ENCODE results near the gene AOAH. TPM values are rescaled to one million over a fixed set of nuclear protein-coding genes. Genes with fewer than 3 reads are reported as not detected.

Gene AOAH
- total RNA-seq, 1 donor from 2014 or later: 5.5 TPM

GRCh38 chr7:36475011-36475342, 249.3 kb downstream of the AOAH start:
- Mint-ChIP-seq H3K4me1 (no peaks in the 10 kb centered on the region), H3K4me3 (no peak overlapping the region), H3K9me3 (peaks cover 6% of the 10 kb centered on the region), H3K36me3 (no peaks in the 10 kb centered on the region), H3K27me3 (ENCODE audit: insufficient read depth, low read depth) (peaks cover 4% of the 10 kb centered on the region), H3K27ac (no peak overlapping the region)
- no peak for DNase-seq (ENCODE audit: low spot score)
- no peak for TF ChIP-seq CTCF (IDR thresholded peaks at IDR 0.05)
- H3K9me3 ChIP-seq (ENCODE audit: low read depth): no peaks in the 10 kb centered on the region
- H3K27ac ChIP-seq: no peak overlapping the region
- no peaks in the 10 kb centered on the region for H3F3A ChIP-seq (ENCODE audit: low read depth)
- H3K36me3 ChIP-seq: no peaks in the 10 kb centered on the region
- H3K27me3 ChIP-seq: no peaks in the 10 kb centered on the region
- H4K20me1 ChIP-seq (ENCODE audit: low read depth): no peaks in the 10 kb centered on the region
- H2AFZ ChIP-seq (replicated peaks): no peak overlapping the region
- H3K4me2 ChIP-seq: no peak overlapping the region
- H3K4me3 ChIP-seq: no peak overlapping the region
- H3K9ac ChIP-seq: no peak overlapping the region
- H3K79me2 ChIP-seq (ENCODE audit: low read depth): no peaks in the 10 kb centered on the region
- H3K4me1 ChIP-seq: no peaks in the 10 kb centered on the region

GRCh38 chr7:36474283-36475010, 249.8 kb downstream of the AOAH start:
- H3K36me3 Mint-ChIP-seq: no peaks in the 10 kb centered on the region
- no peak overlapping the region for H3K4me3 Mint-ChIP-seq
- DNase-seq (ENCODE audit: low spot score): no peak
- no peaks in the 10 kb centered on the region for H3K79me2 ChIP-seq (ENCODE audit: low read depth)
- peak overlapping the region; percentile 50 for H2AFZ ChIP-seq (replicated peaks)
- TF ChIP-seq EZH2 (IDR thresholded peaks at IDR 0.05) (no peak), EZH2phosphoT487 (IDR thresholded peaks at IDR 0.05) (no peak), CTCF (IDR thresholded peaks at IDR 0.05) (no peak)
- no peaks in the 10 kb centered on the region for H4K20me1 ChIP-seq (ENCODE audit: low read depth)
- no peaks in the 10 kb centered on the region for H3F3A ChIP-seq (ENCODE audit: low read depth)
- H3K27ac ChIP-seq: no peak overlapping the region
- H3K9me3 Mint-ChIP-seq: peaks cover 2% of the 10 kb centered on the region
- H3K4me1 ChIP-seq: no peaks in the 10 kb centered on the region
- no peaks in the 10 kb centered on the region for H3K9me3 ChIP-seq (ENCODE audit: low read depth)
- H3K4me2 ChIP-seq: no peak overlapping the region
- no peaks in the 10 kb centered on the region for H3K36me3 ChIP-seq
- H3K27me3 Mint-ChIP-seq (ENCODE audit: insufficient read depth, low read depth): peaks cover 4% of the 10 kb centered on the region
- no peak overlapping the region for H3K27ac Mint-ChIP-seq
- H3K4me3 ChIP-seq: no peak overlapping the region
- H3K4me1 Mint-ChIP-seq: no peaks in the 10 kb centered on the region
- H3K9ac ChIP-seq: no peak overlapping the region
- no peaks in the 10 kb centered on the region for H3K27me3 ChIP-seq

- H3K27me3 ChIP-seq: no peaks in the 10 kb centered on the region
- DNase-seq (ENCODE audit: low spot score): peak; percentile 76
- no peaks in the 10 kb centered on the region for H3K9me3 ChIP-seq (ENCODE audit: low read depth)
- H2AFZ ChIP-seq (replicated peaks): peak overlapping the region; percentile 50
- Mint-ChIP-seq H3K36me3 (no peaks in the 10 kb centered on the region), H3K27ac (no peak overlapping the region), H3K4me1 (no peaks in the 10 kb centered on the region), H3K4me3 (no peak overlapping the region), H3K27me3 (ENCODE audit: insufficient read depth, low read depth) (peaks cover 4% of the 10 kb centered on the region), H3K9me3 (peaks cover 2% of the 10 kb centered on the region)
- no peaks in the 10 kb centered on the region for H3K4me1 ChIP-seq
- no peaks in the 10 kb centered on the region for H3F3A ChIP-seq (ENCODE audit: low read depth)
- H3K4me3 ChIP-seq: no peak overlapping the region
- H3K27ac ChIP-seq: no peak overlapping the region
- no peaks in the 10 kb centered on the region for H3K36me3 ChIP-seq
- no peaks in the 10 kb centered on the region for H4K20me1 ChIP-seq (ENCODE audit: low read depth)
- H3K9ac ChIP-seq: no peak overlapping the region
- H3K79me2 ChIP-seq (ENCODE audit: low read depth): no peaks in the 10 kb centered on the region
- TF ChIP-seq CTCF (IDR thresholded peaks at IDR 0.05): peak; percentile 69
- TF ChIP-seq EZH2 (IDR thresholded peaks at IDR 0.05): no peak
- H3K4me2 ChIP-seq: no peak overlapping the region
Measured at GRCh38 chr7:36473454-36474282, 250.6 kb downstream of the AOAH start.

All from neural progenitor cell (in vitro differentiated cells).